MM.1S (cell line): ENCODE measurements around the gene PGA5.
A peak's percentile ranks its signal among the peaks of the same experiment; 100 is the strongest.

ENCODE experiments used
- DNase-seq: peaks from one replicate; pipeline ENCODE4 v3.0.0-alpha.2; 2015
- H2AFZ ChIP-seq: fragments of 300-600 bp; sonication (generic); 2 replicates; pipeline ENCODE4 v1.6.0; 2016; ENCODE audit warnings: antibody characterized with exemption, low read length
- H3F3A ChIP-seq: fragments of 300-600 bp; sonication (generic); 2 replicates; pipeline ENCODE4 v1.6.1; 2016; ENCODE audit warnings: mild to moderate bottlenecking, antibody characterized with exemption, low read length, moderate library complexity, mixed read lengths; ENCODE audit not compliant: insufficient read depth
- H3K27ac ChIP-seq: fragments of 300-600 bp; sonication (generic); 2 replicates; pipeline ENCODE4 v1.5.1; 2016; ENCODE audit warnings: mild to moderate bottlenecking, low read length
- H3K27me3 ChIP-seq: fragments of 300-600 bp; sonication (generic); replicated peaks from 2 replicates; pipeline ENCODE4 v1.6.0; 2016; ENCODE audit warnings: low read length; ENCODE audit not compliant: insufficient read depth
- H3K36me3 ChIP-seq: fragments of 300-600 bp; sonication (generic); replicated peaks from 2 replicates; pipeline ENCODE4 v1.6.1; 2016; ENCODE audit warnings: mild to moderate bottlenecking, low read length, mixed read lengths; ENCODE audit not compliant: insufficient read depth
- H3K4me1 ChIP-seq: fragments of 300-600 bp; sonication (generic); 2 replicates; pipeline ENCODE4 v1.6.1; 2016; ENCODE audit warnings: low read length, mixed read lengths
- H3K4me2 ChIP-seq: fragments of 300-600 bp; sonication (generic); 2 replicates; pipeline ENCODE4 v1.6.0; 2016; ENCODE audit warnings: low read depth, low read length
- H3K4me3 ChIP-seq: fragments of 300-600 bp; sonication (generic); 2 replicates; pipeline ENCODE4 v1.5.1; 2016; ENCODE audit warnings: low read length, mixed read lengths
- H3K79me2 ChIP-seq: fragments of 300-600 bp; sonication (generic); 2 replicates; pipeline ENCODE4 v1.6.1; 2016; ENCODE audit warnings: mixed run types, low read length, mixed read lengths
- H3K9ac ChIP-seq: fragments of 300-600 bp; sonication (generic); 2 replicates; pipeline ENCODE4 v1.6.1; 2016; ENCODE audit warnings: low read length, mixed read lengths
- H3K9me2 ChIP-seq: fragments of 300-600 bp; sonication (generic); replicated peaks from 2 replicates; pipeline ENCODE4 v1.6.1; 2016; ENCODE audit warnings: mild to moderate bottlenecking, low read length, mixed read lengths; ENCODE audit not compliant: insufficient read depth
- H3K9me3 ChIP-seq: fragments of 300-600 bp; sonication (generic); replicated peaks from 2 replicates; pipeline ENCODE4 v1.6.1; 2016; ENCODE audit warnings: mild to moderate bottlenecking, low read length, mixed read lengths; ENCODE audit not compliant: insufficient read depth
- H4K20me1 ChIP-seq: fragments of 300-600 bp; sonication (generic); 2 replicates; pipeline ENCODE4 v1.6.1; 2016; ENCODE audit warnings: mild to moderate bottlenecking, low read length, moderate library complexity, mixed read lengths; ENCODE audit not compliant: insufficient read depth
- EZH2 ChIP-seq: fragments of 300-600 bp; sonication (generic); optimal IDR thresholded peaks from 2 replicates; pipeline ENCODE3; 2017; ENCODE audit warnings: low read depth, mild to moderate bottlenecking, antibody characterized with exemption, low read length, mixed read lengths
- EZH2phosphoT487 ChIP-seq: fragments of 300-600 bp; sonication (generic); IDR thresholded peaks from 2 replicates; pipeline ENCODE4 v1.6.1; 2018; ENCODE audit warnings: antibody characterized with exemption, low read length
- TF ChIP-seq, protein P1 (sequence below): fragments of 300-600 bp; sonication (generic); IDR thresholded peaks from 2 replicates; pipeline ENCODE4 v1.5.1; 2016; ENCODE audit warnings: antibody characterized with exemption, low read length, mixed read lengths

Gene PGA5

DNA sequence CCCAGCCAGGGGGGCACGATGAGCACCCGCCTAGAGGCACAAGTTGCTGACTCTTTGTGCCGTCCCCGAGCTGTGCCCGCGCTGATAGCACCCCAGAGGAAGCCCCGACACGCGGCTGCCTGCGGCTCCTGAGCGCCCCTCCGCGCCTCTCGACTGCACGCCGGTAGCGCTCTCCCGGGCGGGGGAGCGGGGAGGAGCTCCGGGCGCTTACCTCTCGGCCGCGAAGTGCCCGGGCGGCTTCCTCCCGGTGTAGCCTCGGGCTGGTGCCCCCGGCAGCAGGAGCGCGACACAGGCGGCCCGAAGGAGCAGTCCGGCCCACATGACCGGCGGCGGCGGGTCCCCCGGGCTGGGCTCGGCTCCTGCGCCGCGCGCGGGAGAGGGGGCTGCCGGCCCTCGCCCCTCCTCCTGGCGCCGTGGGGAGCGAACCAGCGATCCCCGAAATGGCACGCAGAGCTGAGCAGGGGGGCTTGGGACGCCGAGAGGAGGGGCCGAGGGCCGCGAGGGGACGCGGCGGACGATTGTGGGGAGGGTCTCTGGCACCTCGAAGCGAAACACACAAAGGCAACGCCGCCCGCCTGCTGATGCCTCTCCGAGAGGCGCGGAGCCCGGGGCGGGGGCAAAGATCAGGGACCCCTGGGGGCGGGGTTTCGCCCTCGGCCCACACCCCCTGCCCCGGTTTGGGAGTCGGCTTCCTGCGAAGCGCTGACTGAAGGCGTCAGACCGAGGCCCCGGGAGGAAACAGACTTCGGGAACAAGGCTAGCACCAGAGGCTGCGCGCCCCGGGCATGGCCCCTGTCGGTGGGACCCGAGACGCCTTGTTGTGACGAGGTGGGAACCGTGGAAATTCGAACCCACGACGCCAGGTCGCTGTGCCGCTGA, 54.0 kb downstream of the PGA5 start, which contains the start of gene VWCE:
Gene VWCE (minus strand): TSS at position 600 of the 879 bp plus-strand sequence. CDS start 279 bp downstream, at position 321.
- H3K9me2 ChIP-seq = no peaks in the 10 kb centered on the region
- no peaks in the 10 kb centered on the region; the same call in 1 of the 2 replicates for H3F3A ChIP-seq
- peak within 1 kb of the TSS; percentile 91 for H2AFZ ChIP-seq
- H3K27ac ChIP-seq = no peak within 1 kb of the TSS
- peaks cover 16% of the 10 kb centered on the region for H3K27me3 ChIP-seq
- H3K4me2 ChIP-seq = peak within 1 kb of the TSS; percentile 96
- no peaks in the 10 kb centered on the region for H3K9me3 ChIP-seq
- H3K36me3 ChIP-seq = no peaks in the 10 kb centered on the region
- H3K9ac ChIP-seq = peak within 1 kb of the TSS; percentile 42; the same call in 1 of the 2 replicates
- no peaks in the 10 kb centered on the region for H3K79me2 ChIP-seq
- H3K4me1 ChIP-seq = no peaks in the 10 kb centered on the region
- peak within 1 kb of the TSS; percentile 55 for H3K4me3 ChIP-seq
- DNase-seq = peak; percentile 76
- no peaks in the 10 kb centered on the region for H4K20me1 ChIP-seq
- TF ChIP-seq, protein P1, sequence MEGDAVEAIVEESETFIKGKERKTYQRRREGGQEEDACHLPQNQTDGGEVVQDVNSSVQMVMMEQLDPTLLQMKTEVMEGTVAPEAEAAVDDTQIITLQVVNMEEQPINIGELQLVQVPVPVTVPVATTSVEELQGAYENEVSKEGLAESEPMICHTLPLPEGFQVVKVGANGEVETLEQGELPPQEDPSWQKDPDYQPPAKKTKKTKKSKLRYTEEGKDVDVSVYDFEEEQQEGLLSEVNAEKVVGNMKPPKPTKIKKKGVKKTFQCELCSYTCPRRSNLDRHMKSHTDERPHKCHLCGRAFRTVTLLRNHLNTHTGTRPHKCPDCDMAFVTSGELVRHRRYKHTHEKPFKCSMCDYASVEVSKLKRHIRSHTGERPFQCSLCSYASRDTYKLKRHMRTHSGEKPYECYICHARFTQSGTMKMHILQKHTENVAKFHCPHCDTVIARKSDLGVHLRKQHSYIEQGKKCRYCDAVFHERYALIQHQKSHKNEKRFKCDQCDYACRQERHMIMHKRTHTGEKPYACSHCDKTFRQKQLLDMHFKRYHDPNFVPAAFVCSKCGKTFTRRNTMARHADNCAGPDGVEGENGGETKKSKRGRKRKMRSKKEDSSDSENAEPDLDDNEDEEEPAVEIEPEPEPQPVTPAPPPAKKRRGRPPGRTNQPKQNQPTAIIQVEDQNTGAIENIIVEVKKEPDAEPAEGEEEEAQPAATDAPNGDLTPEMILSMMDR = peak; percentile 25; the same call in 1 of the 2 replicates
- no peak for TF ChIP-seq EZH2

DNA sequence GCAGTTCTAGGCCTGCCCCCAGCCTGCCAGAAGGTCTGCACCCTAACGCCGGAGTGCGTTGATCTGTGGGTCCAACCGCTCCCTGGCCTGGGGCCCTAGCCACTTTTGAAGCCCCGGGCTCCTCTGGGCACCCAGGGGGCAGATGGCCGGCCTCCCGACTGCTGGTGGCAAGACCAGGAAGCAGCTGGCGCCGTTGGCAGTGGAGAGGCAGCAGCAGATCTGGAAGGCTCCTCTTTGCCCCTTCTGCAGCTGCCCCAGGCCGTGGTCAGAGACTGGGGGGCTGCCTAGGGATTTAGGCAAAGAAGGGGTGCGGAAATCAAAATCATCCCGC, 54.6 kb downstream of the PGA5 start:
- Histone ChIP-seq H4K20me1 (no peaks in the 10 kb centered on the region), H3K4me2 (peak overlapping the region; percentile 96; the same call in 1 of the 2 replicates), H3K4me3 (no peak overlapping the region; the same call in 1 of the 2 replicates), H3K36me3 (no peaks in the 10 kb centered on the region), H3K9ac (no peak overlapping the region), H3K9me3 (no peaks in the 10 kb centered on the region), H3K9me2 (no peaks in the 10 kb centered on the region), H3K27ac (no peak overlapping the region), H3K79me2 (no peaks in the 10 kb centered on the region), H3K4me1 (no peaks in the 10 kb centered on the region), H3F3A (no peaks in the 10 kb centered on the region; the same call in 1 of the 2 replicates), H2AFZ (no peak overlapping the region), H3K27me3 (peaks cover 16% of the 10 kb centered on the region)
- no peak for DNase-seq
- TF ChIP-seq, protein P1 = no peak
- TF ChIP-seq EZH2 (no peak), EZH2phosphoT487 (no peak)

DNA sequence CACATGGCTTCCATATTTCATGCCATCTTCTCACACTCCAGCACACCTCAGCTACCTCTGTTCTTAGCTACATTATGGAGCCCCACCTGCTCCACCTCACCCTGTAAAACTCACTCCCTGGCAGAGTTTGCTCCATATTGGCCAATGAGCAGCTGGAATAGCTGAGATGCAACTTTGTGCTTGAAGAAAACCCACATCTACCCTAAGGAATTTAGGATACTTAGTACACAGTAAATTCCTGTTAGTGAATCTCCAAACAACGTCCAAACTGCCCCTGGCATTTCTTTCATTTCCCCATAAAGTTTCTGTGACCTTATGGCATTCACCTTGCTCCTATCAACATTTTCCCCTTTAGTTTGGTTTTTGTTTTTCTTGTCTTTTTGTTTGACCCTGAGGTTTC, 56.4 kb downstream of the PGA5 start:
- H3K79me2 ChIP-seq = no peaks in the 10 kb centered on the region
- no peaks in the 10 kb centered on the region for H3K4me1 ChIP-seq
- H3K9me2 ChIP-seq = no peaks in the 10 kb centered on the region
- H3K4me3 ChIP-seq = no peak overlapping the region
- peaks cover 10% of the 10 kb centered on the region for H3K27me3 ChIP-seq
- peaks cover 6% of the 10 kb centered on the region; the same call in 1 of the 2 replicates for H3K36me3 ChIP-seq
- no peak for DNase-seq
- H3F3A ChIP-seq = no peaks in the 10 kb centered on the region; the same call in 1 of the 2 replicates
- H3K9me3 ChIP-seq = no peaks in the 10 kb centered on the region
- H2AFZ ChIP-seq = no peak overlapping the region
- H3K9ac ChIP-seq = no peak overlapping the region
- TF ChIP-seq EZH2 (no peak), EZH2phosphoT487 (no peak)
- TF ChIP-seq, protein P1 = no peak
- H3K27ac ChIP-seq = no peak overlapping the region
- H4K20me1 ChIP-seq = no peaks in the 10 kb centered on the region
- no peak overlapping the region for H3K4me2 ChIP-seq
